ENCODE measurements around the gene SAFB. TPM values are rescaled to one million over a fixed set of nuclear protein-coding genes. Genes with fewer than 3 reads are reported as not detected.
"Not testable (repeated sequence)": the region's sequence is repeated elsewhere in the genome, so short reads cannot be mapped to it uniquely, and the experiment has no call there.

SAFB gene
- total RNA-seq, 2 donors from 2014 or later, result 28.6 to 101 TPM

- no peak overlapping the region for H3K27ac ChIP-seq
- TF ChIP-seq, protein P1, sequence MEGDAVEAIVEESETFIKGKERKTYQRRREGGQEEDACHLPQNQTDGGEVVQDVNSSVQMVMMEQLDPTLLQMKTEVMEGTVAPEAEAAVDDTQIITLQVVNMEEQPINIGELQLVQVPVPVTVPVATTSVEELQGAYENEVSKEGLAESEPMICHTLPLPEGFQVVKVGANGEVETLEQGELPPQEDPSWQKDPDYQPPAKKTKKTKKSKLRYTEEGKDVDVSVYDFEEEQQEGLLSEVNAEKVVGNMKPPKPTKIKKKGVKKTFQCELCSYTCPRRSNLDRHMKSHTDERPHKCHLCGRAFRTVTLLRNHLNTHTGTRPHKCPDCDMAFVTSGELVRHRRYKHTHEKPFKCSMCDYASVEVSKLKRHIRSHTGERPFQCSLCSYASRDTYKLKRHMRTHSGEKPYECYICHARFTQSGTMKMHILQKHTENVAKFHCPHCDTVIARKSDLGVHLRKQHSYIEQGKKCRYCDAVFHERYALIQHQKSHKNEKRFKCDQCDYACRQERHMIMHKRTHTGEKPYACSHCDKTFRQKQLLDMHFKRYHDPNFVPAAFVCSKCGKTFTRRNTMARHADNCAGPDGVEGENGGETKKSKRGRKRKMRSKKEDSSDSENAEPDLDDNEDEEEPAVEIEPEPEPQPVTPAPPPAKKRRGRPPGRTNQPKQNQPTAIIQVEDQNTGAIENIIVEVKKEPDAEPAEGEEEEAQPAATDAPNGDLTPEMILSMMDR (IDR thresholded peaks at IDR 0.05), result no peak
- no peak overlapping the region for H3K4me3 ChIP-seq
- DNase-seq (ENCODE audit: low spot score) (no peak), ATAC-seq (ENCODE audit: insufficient number of reproducible peaks, low FRiP score, low read depth) (no peak)
- H3K9me3 ChIP-seq, result no peaks in the 10 kb centered on the region
- H3K4me1 ChIP-seq (ENCODE audit: control insufficient read depth in 1 of 2, low read depth in 2 of 2), result no peaks in the 10 kb centered on the region
- no peaks in the 10 kb centered on the region for H3K27me3 ChIP-seq (replicated peaks; ENCODE audit: insufficient read depth)
- H3K36me3 ChIP-seq, result peaks cover 65% of the 10 kb centered on the region
These were observed 22.1 kb upstream of the SAFB start for GRCh38 chr19:5600797-5601196.

- H3K9me3 ChIP-seq, result no peaks in the 10 kb centered on the region
- H3K4me1 ChIP-seq (ENCODE audit: control insufficient read depth in 1 of 2, low read depth in 2 of 2), result no peaks in the 10 kb centered on the region
- no peaks in the 10 kb centered on the region for H3K27me3 ChIP-seq (replicated peaks; ENCODE audit: insufficient read depth)
- H3K4me3 ChIP-seq, result no peak overlapping the region
- no peak overlapping the region for H3K27ac ChIP-seq
- TF ChIP-seq, protein P1 (IDR thresholded peaks at IDR 0.05), result no peak
- peaks cover 56% of the 10 kb centered on the region for H3K36me3 ChIP-seq
- no peak for DNase-seq (ENCODE audit: low spot score)
- ATAC-seq (ENCODE audit: insufficient number of reproducible peaks, low FRiP score, low read depth), result no peak
These were observed 19.3 kb upstream of the SAFB start for GRCh38 chr19:5603626-5604025.

- no peak for DNase-seq (ENCODE audit: low spot score)
- H3K27ac ChIP-seq, result no peak overlapping the region
These were observed 17.5 kb upstream of the SAFB start for GRCh38 chr19:5605362-5605761.

DNA sequence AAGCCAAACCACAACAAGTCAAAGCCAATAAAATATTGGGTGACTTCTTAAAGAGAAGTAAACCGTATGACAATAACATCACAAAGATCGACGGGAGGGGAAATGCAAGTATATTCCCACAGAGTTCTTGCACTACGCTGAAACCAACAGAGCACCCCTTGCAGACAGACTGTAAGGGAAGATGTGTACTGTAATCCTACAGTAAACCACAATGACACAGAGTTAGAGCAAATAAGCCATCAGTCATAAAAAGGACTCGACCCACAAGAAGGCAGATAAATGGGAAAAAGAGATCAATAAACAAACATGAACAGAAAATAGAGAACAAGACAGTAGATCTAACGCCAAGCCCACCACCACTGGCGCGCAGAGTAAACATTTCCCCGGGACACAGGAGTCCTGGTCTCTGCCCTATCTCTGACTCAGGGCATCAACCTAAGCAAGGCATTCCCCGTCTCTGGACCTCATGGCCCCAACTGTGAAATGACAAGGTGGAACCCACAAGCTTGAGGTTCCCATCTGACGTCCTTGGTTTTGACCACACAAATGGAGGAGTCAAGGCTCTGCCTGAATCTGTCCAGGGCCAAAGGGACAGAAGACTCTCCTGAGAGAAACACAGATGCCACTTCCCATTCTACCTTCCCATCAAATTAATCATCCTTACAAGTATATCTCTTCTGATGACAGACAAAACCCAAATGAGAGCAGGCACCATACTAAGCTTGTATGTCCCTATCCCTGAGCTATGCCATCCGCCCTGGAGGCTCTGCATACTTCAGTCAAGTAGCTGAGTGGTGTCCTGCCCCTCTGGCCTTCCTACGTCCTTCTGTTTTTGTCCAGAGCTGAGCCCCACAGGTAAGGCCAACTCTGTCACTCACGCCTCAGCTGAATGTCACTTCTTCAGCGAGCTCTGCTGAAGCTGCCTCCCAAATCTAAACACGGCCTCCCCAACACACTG lies 15.3 kb upstream of the SAFB start:
- Histone ChIP-seq H3K4me1 (ENCODE audit: control insufficient read depth in 1 of 2, low read depth in 2 of 2) (no peaks in the 10 kb centered on the region), H3K27ac (no peak overlapping the region), H3K36me3 (peaks cover 60% of the 10 kb centered on the region), H3K4me3 (no peak overlapping the region), H3K9me3 (no peaks in the 10 kb centered on the region), H3K27me3 (replicated peaks; ENCODE audit: insufficient read depth) (no peaks in the 10 kb centered on the region)
- TF ChIP-seq, protein P1 (IDR thresholded peaks at IDR 0.05), result no peak
- DNase-seq (ENCODE audit: low spot score), result no peak
- no peak for ATAC-seq (ENCODE audit: insufficient number of reproducible peaks, low FRiP score, low read depth)

More at GRCh38 chr19:5605362-5605761, 17.5 kb upstream of the SAFB start:
- Histone ChIP-seq H3K9me3 (no peaks in the 10 kb centered on the region), H3K36me3 (peaks cover 51% of the 10 kb centered on the region), H3K27me3 (replicated peaks; ENCODE audit: insufficient read depth) (no peaks in the 10 kb centered on the region), H3K4me1 (ENCODE audit: control insufficient read depth in 1 of 2, low read depth in 2 of 2) (no peaks in the 10 kb centered on the region), H3K4me3 (no peak overlapping the region)
- TF ChIP-seq, protein P1 (IDR thresholded peaks at IDR 0.05), result no peak
- ATAC-seq (ENCODE audit: insufficient number of reproducible peaks, low FRiP score, low read depth), result no peak

GRCh38 chr19:5608291-5608690 lies 14.6 kb upstream of the SAFB start:
- DNase-seq (ENCODE audit: low spot score) (no peak), ATAC-seq (ENCODE audit: insufficient number of reproducible peaks, low FRiP score, low read depth) (no peak)
- H3K4me1 ChIP-seq (ENCODE audit: control insufficient read depth in 1 of 2, low read depth in 2 of 2), result no peaks in the 10 kb centered on the region
- TF ChIP-seq, protein P1 (IDR thresholded peaks at IDR 0.05), result no peak
- no peaks in the 10 kb centered on the region for H3K27me3 ChIP-seq (replicated peaks; ENCODE audit: insufficient read depth)
- H3K27ac ChIP-seq, result no peak overlapping the region
- peaks cover 62% of the 10 kb centered on the region for H3K36me3 ChIP-seq
- H3K4me3 ChIP-seq, result no peak overlapping the region
- no peaks in the 10 kb centered on the region for H3K9me3 ChIP-seq

GRCh38 chr19:5608766-5609165 lies 14.1 kb upstream of the SAFB start:
- ATAC-seq (ENCODE audit: insufficient number of reproducible peaks, low FRiP score, low read depth); H3K4me3 ChIP-seq; H3K4me1 ChIP-seq (ENCODE audit: control insufficient read depth in 1 of 2, low read depth in 2 of 2); H3K27ac ChIP-seq; H3K27me3 ChIP-seq (replicated peaks; ENCODE audit: insufficient read depth); DNase-seq (ENCODE audit: low spot score); H3K9me3 ChIP-seq: not testable (repeated sequence)
- H3K36me3 ChIP-seq, result peaks cover 62% of the 10 kb centered on the region
